Cardiac fibroblast (primary cell): Measurements from ENCODE around the gene OGFOD3.

Experiments used
- DNase-seq, 2 donors: peaks; one replicate each; pipeline versions ENCODE4 v3.0.0 to v3.0.0-alpha.2; 2010; ENCODE audit warnings: low read depth in 2 of 2
- H3K4me3 ChIP-seq, 2 donors: replicated peaks in 1 of 2; 1 replicate in 1 of 2; 2 replicates in 1 of 2; pipeline ENCODE4 v1.5.1; 2011; ENCODE audit warnings: low read depth in 2 of 2, low read length in 2 of 2, mild to moderate bottlenecking in 2 of 2, moderate library complexity in 1 of 2
- CTCF ChIP-seq: IDR thresholded peaks from one replicate; pipeline ENCODE4 v1.5.1; 2011; ENCODE audit warnings: low read depth, mild to moderate bottlenecking, low read length, inconsistent platforms

Gene OGFOD3

GRCh38 chr17:82403662-82404660 lies 14.4 kb downstream of the OGFOD3 start:
- H3K4me3 ChIP-seq = no peak overlapping the region
- TF ChIP-seq CTCF = no peak
- no peak for DNase-seq

- no peak for TF ChIP-seq CTCF
- no peak overlapping the region for H3K4me3 ChIP-seq
- DNase-seq = no peak
Observed at GRCh38 chr17:82402865-82403264, 15.5 kb downstream of the OGFOD3 start.

GRCh38 chr17:82400830-82401229 lies 17.6 kb downstream of the OGFOD3 start:
- DNase-seq = no peak
- no peak for TF ChIP-seq CTCF
- no peak overlapping the region for H3K4me3 ChIP-seq

- no peak overlapping the region for H3K4me3 ChIP-seq
- DNase-seq = peak in 1 of 2 donors; percentile 27
- TF ChIP-seq CTCF = no peak
Observed at GRCh38 chr17:82400206-82400605, 18.2 kb downstream of the OGFOD3 start.

- no peak for DNase-seq
- no peak for TF ChIP-seq CTCF
- H3K4me3 ChIP-seq = no peak overlapping the region
Observed at GRCh38 chr17:82399601-82400101, 18.7 kb downstream of the OGFOD3 start.

GRCh38 chr17:82399041-82399441 lies 19.3 kb downstream of the OGFOD3 start:
- no peak overlapping the region for H3K4me3 ChIP-seq
- DNase-seq = peak; percentile 19 to 71
- TF ChIP-seq CTCF = no peak
